Prostate gland (tissue), 2 donors: ENCODE data around the gene ESYT2. TPM values are rescaled to one million over a fixed set of nuclear protein-coding genes. Genes with fewer than 3 reads are reported as not detected.

Experiments
- DNase-seq: peaks from one replicate; pipeline ENCODE4 v3.0.0-alpha.2; 2019; ENCODE audit warnings: low spot score
- H3K27ac ChIP-seq, 2 donors: fragments of 200-600 bp; sonication (generic); 2 replicates each; pipeline ENCODE4 v1.5.1; 2017 to 2019
- H3K27me3 ChIP-seq: fragments of 200-600 bp; sonication (generic); replicated peaks from 2 replicates; pipeline ENCODE4 v1.5.1; 2019; ENCODE audit not compliant: insufficient read depth
- H3K36me3 ChIP-seq, 2 donors: fragments of 200-600 bp; sonication (generic); 1 replicate in 1 of 2; 2 replicates in 1 of 2; pipeline versions ENCODE4 v1.5.1 to v1.8.1; 2017 to 2019
- H3K4me1 ChIP-seq: fragments of 200-600 bp; sonication (generic); replicated peaks from 2 replicates; pipeline ENCODE4 v1.5.1; 2019
- H3K4me3 ChIP-seq, 2 donors: fragments of 200-600 bp; sonication (generic); 2 replicates each; pipeline ENCODE4 v1.5.1; 2017 to 2019
- H3K9me3 ChIP-seq: fragments of 200-600 bp; sonication (generic); 2 replicates; pipeline ENCODE4 v1.5.1; 2017
- POLR2A ChIP-seq: fragments of 450-650 bp; IDR thresholded peaks from one replicate; pipeline ENCODE4 v1.6.1; 2016; ENCODE audit warnings: antibody characterized with exemption, mild to moderate bottlenecking
- POLR2AphosphoS5 ChIP-seq: sonication (generic); formaldehyde crosslinking; IDR thresholded peaks from one replicate; pipeline ENCODE4 v1.6.1; 2017; ENCODE audit warnings: antibody characterized with exemption
- WGBS: methylation state at CpG from one replicate; pipeline ENCODE4 v1.1.5; 2018; 5-methylcytosine and 5-hydroxymethylcytosine counted together
- intact Hi-C: fragments of 100-400 bp; cut with DNase I; formaldehyde crosslinking; loops from one replicate; pipeline ENCODE4 v1.14.2; 2022
- total RNA-seq, 2 donors: library from RNA; depleted of rRNA; stranded (reverse); fragments of >200 nt; gene quantifications; one replicate each; pipeline ENCODE4 v1.1.0, GENCODE V29; 2016
- TF ChIP-seq, protein P1 (sequence below), 4 experiments: fragments of 200-600 bp in 2 of 4; fragments of 450-650 bp in 2 of 4; sonication (generic) in 2 of 4; IDR thresholded peaks; 1 replicate in 3 of 4; 2 replicates in 1 of 4; pipeline ENCODE4 v1.5.1; 2016 to 2019; ENCODE audit warnings: antibody characterized with exemption in 4 of 4, mild to moderate bottlenecking in 2 of 4, moderate library complexity in 2 of 4

ESYT2 gene
- total RNA-seq, 2 donors from 2014 or later, result 60.8 to 75.1 TPM

DNA sequence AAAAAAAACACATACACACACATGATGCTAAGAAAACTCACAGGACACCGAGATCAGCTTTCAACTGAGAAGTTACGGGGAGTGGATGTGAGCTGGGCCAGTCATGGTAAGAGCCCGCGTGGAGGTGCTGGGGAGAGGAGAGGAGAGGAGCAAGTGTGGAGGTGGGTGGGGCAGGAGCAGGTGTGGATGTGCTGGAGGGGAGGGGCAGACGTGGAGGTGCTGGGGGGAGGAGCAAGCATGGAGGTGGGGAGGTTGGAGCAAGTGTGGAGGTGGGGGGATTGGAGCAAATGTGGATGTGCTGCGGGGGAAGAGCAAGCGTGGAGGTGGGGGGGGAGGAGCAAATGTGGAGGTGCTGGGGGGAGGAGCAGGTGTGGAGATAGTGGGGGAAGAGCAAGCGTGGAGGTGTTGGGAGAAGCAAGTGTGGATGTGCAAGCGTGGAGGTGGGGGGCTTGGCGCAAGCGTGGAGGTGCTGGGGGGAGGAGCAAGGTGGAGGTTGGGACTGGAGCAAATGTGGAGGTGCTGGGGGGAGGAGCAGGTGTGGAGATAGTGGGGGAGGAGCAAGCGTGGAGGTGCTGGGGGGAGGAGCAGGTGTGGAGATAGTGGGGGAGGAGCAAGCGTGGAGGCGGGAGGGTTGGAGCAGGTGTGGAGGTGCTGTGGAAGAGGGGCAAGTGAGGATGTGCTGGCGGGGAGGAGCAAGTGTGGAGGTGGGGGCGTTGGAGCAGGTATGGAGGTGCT lies 100.2 kb downstream of the ESYT2 start:
- no peaks in the 10 kb centered on the region for H3K9me3 ChIP-seq
- H3K27me3 ChIP-seq, result no peaks in the 10 kb centered on the region
- 86% methylated on average over 16 of the region's 16 CpGs for WGBS
- H3K27ac ChIP-seq, result no peak overlapping the region
- TF ChIP-seq POLR2A (no peak), POLR2AphosphoS5 (no peak)
- TF ChIP-seq, protein P1, sequence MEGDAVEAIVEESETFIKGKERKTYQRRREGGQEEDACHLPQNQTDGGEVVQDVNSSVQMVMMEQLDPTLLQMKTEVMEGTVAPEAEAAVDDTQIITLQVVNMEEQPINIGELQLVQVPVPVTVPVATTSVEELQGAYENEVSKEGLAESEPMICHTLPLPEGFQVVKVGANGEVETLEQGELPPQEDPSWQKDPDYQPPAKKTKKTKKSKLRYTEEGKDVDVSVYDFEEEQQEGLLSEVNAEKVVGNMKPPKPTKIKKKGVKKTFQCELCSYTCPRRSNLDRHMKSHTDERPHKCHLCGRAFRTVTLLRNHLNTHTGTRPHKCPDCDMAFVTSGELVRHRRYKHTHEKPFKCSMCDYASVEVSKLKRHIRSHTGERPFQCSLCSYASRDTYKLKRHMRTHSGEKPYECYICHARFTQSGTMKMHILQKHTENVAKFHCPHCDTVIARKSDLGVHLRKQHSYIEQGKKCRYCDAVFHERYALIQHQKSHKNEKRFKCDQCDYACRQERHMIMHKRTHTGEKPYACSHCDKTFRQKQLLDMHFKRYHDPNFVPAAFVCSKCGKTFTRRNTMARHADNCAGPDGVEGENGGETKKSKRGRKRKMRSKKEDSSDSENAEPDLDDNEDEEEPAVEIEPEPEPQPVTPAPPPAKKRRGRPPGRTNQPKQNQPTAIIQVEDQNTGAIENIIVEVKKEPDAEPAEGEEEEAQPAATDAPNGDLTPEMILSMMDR (IDR thresholded peaks at IDR 0.05), result no peak
- no peaks in the 10 kb centered on the region for H3K36me3 ChIP-seq
- DNase-seq, result no peak
- intact Hi-C loops, result no loop called here
- no peak overlapping the region for H3K4me3 ChIP-seq
- no peaks in the 10 kb centered on the region for H3K4me1 ChIP-seq

DNA sequence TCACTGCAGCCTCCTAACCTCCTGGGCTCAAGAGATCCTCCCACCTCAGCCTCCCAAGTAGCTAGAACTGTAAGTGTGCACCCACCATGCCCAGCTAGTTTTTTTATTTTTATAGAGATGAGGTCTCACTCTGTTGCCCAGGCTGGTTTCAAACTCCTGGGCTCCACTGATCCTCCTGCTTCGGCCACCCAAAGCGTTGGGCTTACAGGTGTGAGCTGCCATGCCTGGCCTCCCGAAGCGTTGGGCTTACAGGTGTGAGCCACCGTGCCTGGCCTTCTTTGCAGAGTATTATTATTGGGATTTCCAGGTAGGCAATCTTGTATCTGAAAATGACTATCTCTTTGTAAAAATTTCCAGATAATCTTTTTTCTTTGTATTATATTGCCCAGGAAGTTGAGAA lies 101.6 kb downstream of the ESYT2 start:
- Histone ChIP-seq H3K4me1 (no peaks in the 10 kb centered on the region), H3K9me3 (no peaks in the 10 kb centered on the region), H3K27me3 (no peaks in the 10 kb centered on the region), H3K27ac (no peak overlapping the region), H3K4me3 (no peak overlapping the region), H3K36me3 (no peaks in the 10 kb centered on the region)
- intact Hi-C loops, result no loop called here
- TF ChIP-seq POLR2A, result no peak
- no peak for TF ChIP-seq POLR2AphosphoS5
- TF ChIP-seq, protein P1 (IDR thresholded peaks at IDR 0.05), result no peak
- DNase-seq, result no peak
- 99% methylated on average over 5 of the region's 5 CpGs for WGBS

DNA sequence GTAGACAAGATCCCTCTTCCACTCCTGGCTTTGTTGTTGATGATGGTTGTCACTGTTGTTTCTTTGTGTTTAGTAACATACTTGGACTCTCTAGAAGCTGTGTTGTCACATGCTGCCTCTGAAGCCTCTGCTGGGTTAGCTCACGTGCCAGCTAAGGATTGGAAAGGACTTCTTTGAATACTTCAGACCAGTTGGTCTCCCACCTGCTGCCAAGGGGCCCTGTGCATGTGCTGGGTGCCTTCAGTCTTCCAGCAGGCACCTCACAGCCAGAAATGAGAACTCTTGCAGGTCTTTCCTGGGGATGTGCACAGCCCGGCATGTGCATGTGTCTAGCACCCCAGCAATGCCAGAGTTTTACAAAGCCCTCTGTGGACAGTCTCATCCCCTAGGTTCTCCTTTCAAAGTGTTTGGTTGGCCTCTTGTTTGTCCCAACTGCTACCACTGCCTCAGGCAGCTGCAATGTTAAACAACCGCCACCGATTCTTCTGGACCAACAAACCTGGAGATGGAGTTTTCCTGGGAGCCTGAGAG lies 103.0 kb downstream of the ESYT2 start:
- WGBS, result 89% methylated on average over 4 of the region's 4 CpGs
- no peaks in the 10 kb centered on the region for H3K4me1 ChIP-seq
- no peaks in the 10 kb centered on the region for H3K9me3 ChIP-seq
- no peak overlapping the region for H3K4me3 ChIP-seq
- intact Hi-C loops, result no loop called here
- H3K27ac ChIP-seq, result no peak overlapping the region
- TF ChIP-seq, protein P1 (IDR thresholded peaks at IDR 0.05), result no peak
- TF ChIP-seq POLR2AphosphoS5 (no peak), POLR2A (no peak)
- DNase-seq, result no peak
- H3K27me3 ChIP-seq, result no peaks in the 10 kb centered on the region
- no peaks in the 10 kb centered on the region for H3K36me3 ChIP-seq

DNA sequence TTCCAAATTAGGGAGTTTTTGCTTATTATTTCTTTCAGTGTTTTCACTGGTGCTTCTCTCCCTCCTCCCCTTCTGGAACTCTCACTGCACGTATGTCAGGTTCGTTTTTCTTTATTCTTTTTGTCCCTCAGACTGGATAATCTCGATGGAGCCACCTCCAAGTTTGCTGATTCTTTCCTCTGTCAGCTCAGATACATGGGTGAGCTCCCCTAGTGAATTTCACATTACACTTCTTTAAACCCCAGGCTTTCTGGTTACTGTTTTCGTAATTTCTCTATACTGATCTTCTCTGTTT lies 103.9 kb downstream of the ESYT2 start:
- Histone ChIP-seq H3K27me3 (no peaks in the 10 kb centered on the region), H3K27ac (no peak overlapping the region), H3K36me3 (no peaks in the 10 kb centered on the region), H3K4me3 (no peak overlapping the region), H3K9me3 (no peaks in the 10 kb centered on the region), H3K4me1 (no peaks in the 10 kb centered on the region)
- WGBS, result 84% methylated on average over 4 of the region's 4 CpGs
- DNase-seq, result no peak
- intact Hi-C loops, result no loop called here
- TF ChIP-seq POLR2AphosphoS5, result no peak
- TF ChIP-seq POLR2A, result no peak
- TF ChIP-seq, protein P1 (IDR thresholded peaks at IDR 0.05), result no peak
